Stomach smooth muscle (tissue), 2 donors: ENCODE results near the gene MYRF.
A peak's percentile ranks its signal among the peaks of the same experiment; 100 is the strongest.

ENCODE experiments used
- H3K27ac ChIP-seq: one replicate; pipeline ENCODE4 v1.7.0; 2013; ENCODE audit warnings: mild to moderate bottlenecking, low read length, inconsistent platforms
- H3K27me3 ChIP-seq, 2 donors: one replicate each; pipeline ENCODE4 v1.7.0; 2013; ENCODE audit warnings: low read length in 2 of 2; ENCODE audit not compliant: insufficient read depth in 2 of 2, control insufficient read depth in 1 of 2
- H3K36me3 ChIP-seq, 2 donors: one replicate each; pipeline ENCODE4 v1.7.0; 2013; ENCODE audit warnings: low read length in 2 of 2; ENCODE audit not compliant: control insufficient read depth in 2 of 2, insufficient read depth in 2 of 2
- H3K4me1 ChIP-seq: one replicate; pipeline ENCODE4 v1.7.0; 2013; ENCODE audit warnings: low read length; ENCODE audit not compliant: control insufficient read depth, insufficient read depth
- H3K4me3 ChIP-seq, 2 donors: one replicate each; pipeline ENCODE4 v1.7.0; 2013; ENCODE audit warnings: low read length in 2 of 2
- H3K9ac ChIP-seq, 2 donors: one replicate each; pipeline ENCODE4 v1.7.0; 2013; ENCODE audit warnings: low read length in 2 of 2, mild to moderate bottlenecking in 1 of 2
- H3K9me3 ChIP-seq, 2 donors: one replicate each; pipeline ENCODE4 v1.7.0; 2013; ENCODE audit warnings: low read length in 2 of 2; ENCODE audit not compliant: control insufficient read depth in 2 of 2
- donor health status: healthy.
- donor health status: Pancreatic carcinoma.

MYRF gene

DNA sequence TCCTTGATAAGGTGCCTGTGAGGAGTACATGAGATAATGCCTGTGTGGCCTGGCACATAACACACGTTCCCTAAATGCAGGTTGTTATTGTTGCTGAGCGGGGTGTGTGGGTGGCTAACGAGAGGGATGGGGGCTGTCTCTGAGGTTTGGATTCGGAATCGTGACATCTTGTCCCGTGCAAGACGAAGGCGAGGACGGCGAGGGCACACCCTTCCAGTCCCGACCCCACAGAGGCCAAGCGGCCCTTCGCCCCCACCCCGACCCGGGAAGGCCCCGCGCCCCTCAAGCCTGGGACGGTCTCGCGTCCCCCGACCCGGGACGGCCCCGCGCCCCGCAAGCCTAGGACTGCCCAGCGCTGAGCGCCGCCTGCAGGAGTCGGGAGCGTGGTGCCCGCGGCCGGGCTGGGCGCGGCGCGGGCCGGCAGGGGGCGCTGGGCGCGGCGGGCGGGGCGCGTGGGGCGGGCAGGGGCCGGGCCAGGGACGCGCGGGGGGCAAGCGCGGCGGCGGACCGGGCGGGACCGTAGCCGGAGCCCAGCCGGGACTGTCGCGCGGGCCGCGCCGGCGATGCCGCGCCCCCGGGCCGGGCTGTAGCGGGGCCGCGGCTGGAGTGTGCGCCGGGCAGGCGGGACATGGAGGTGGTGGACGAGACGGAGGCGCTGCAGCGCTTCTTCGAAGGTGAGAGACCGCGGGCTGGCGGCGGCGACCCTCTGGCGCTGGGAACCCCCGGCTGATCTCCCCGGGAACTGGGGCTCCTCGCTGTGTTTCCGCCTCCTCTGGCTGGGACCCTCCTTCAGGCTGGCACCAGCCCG is at the start of gene MYRF:
TSS of gene MYRF (plus strand) at position 520 of the 808 bp plus-strand sequence. CDS start at position 629, 109 bp downstream.
- peaks cover 10% of the 10 kb centered on the region for H3K4me1 ChIP-seq
- peak within 1 kb of the TSS in 1 of 2 donors; percentile 42 for H3K9ac ChIP-seq
- H3K9me3 ChIP-seq = no peaks in the 10 kb centered on the region
- peak within 1 kb of the TSS; percentile 43 to 59 for H3K4me3 ChIP-seq
- no peaks in the 10 kb centered on the region for H3K36me3 ChIP-seq
- H3K27ac ChIP-seq = no peak within 1 kb of the TSS
- H3K27me3 ChIP-seq = peaks cover 22 to 26% of the 10 kb centered on the region in 2 donors

DNA sequence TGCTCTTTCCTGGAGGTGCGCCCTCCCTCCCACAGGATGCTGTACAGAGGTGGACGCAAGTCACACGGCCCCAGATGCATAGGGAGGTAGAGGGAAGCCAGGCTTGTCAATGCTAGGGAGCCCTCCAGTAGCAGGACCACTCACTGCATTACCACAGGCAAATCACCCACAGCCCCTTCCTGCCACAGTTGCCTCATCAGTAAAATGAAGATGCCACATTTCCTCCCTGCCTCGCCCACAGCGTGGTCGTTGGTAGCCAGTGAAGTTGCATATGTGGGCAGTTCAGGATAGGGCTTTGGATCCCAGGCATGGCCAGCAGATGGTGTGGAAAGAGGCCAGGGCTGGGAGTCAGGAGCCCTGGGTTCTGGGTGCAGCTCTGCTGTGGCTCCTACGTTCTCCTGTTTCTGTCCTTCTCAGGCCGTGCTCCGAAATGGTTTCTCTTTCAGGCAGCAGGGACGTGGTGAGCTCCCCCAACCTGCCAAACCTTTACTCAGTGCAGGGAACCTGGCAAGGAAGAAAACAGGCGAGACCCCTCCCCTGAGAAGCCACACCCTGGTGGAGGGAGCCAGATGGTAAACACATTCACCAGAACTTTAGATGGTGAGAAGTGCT is 49.6 kb upstream of the MYRF start:
- Histone ChIP-seq H3K27ac (no peak overlapping the region), H3K9ac (no peak overlapping the region), H3K4me1 (peaks cover 32% of the 10 kb centered on the region), H3K9me3 (no peaks in the 10 kb centered on the region), H3K36me3 (no peaks in the 10 kb centered on the region), H3K27me3 (no peaks in the 10 kb centered on the region), H3K4me3 (no peak overlapping the region)

DNA sequence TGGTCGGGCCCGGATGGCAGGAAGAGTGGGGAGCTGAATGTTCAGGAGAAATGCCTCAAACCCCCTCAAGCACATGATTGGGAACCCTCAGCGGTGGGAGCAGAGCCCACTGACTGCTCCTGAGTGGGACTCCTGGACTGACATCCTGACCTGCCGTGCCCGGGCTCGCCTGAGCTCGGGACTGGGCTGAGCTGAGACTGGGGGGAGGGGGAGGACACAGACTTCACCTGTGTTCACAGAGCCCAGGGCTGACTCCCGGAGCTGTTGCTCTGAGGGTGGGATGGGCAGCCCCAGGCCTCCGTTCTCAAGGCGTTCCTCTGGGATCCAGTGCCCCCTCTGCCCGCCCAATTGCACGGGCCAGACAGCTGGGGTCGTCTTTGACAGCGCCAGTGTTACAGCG is 47.6 kb upstream of the MYRF start:
- Histone ChIP-seq H3K9me3 (no peaks in the 10 kb centered on the region), H3K4me1 (peaks cover 12% of the 10 kb centered on the region), H3K27ac (no peak overlapping the region), H3K27me3 (no peaks in the 10 kb centered on the region), H3K4me3 (no peak overlapping the region), H3K9ac (no peak overlapping the region), H3K36me3 (no peaks in the 10 kb centered on the region)

DNA sequence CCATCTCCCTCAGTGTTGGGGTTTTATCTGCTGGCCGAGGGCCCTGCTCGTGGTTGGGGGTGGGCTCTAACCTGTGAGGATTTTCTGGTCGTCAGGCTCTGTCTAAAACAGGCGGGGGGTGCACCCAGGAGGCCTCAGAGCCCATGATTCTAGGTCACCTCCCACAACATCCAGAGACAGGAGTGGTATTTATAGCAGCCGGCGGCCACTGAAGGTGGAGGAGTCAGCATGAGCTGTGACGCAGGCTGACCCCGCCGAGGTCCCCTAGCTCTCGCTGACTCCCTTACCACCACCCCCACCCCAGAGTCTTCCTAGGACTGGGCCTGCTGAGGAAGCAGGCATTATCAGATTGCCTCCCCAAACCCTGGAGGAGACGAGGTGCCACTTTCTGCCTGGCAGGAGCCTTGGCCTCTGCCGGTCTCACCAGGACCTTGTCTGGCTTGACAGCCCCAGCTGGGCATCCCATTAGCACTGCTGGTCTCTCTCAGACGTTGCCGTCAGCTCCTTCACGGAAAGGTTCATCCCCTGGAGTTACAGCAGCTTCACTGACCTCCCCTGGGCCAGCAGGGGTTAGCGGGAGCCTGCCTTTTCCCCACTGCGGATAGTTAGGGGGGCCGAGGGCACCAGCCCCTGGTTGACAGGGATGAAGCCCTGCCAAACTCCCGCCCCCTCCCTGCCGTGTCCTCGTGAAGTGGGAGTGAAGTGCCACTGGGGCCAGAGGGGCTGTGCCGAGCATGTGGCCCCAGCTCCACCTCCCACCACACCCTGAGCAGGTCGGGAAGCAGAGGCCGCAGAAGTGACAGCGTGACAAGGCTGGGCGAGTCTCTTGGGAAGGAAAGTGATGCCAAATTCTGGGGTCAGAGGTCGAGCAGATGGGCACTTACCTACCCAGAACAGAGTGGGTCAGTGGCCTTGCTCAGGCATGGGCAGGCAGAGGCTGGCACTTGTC is 45.7 kb upstream of the MYRF start:
- Histone ChIP-seq H3K4me1 (no peaks in the 10 kb centered on the region), H3K4me3 (no peak overlapping the region), H3K9ac (no peak overlapping the region), H3K36me3 (no peaks in the 10 kb centered on the region), H3K9me3 (no peaks in the 10 kb centered on the region), H3K27me3 (no peaks in the 10 kb centered on the region), H3K27ac (no peak overlapping the region)

DNA sequence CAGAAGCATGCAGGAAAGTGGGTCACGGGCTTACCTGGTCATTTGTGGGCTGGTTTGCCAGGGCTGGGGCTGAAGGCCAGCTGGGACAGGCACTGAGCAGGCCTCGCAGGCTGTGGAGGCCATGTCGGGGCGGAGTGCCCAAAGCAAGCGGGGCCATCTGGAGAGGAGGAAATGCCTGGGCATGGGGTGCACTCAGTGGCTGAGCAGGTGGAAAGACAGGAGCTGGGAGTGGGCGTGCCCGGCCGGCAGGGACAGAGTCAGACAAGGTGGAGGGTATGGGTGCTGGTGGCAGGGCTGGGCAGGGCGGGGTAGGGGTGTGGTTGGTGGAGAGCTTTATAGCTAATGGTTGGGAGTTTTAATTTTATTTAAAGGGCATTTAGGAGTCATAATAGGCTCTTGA is 44.9 kb upstream of the MYRF start:
- H3K27me3 ChIP-seq = no peaks in the 10 kb centered on the region
- H3K27ac ChIP-seq = no peak overlapping the region
- H3K4me1 ChIP-seq = no peaks in the 10 kb centered on the region
- H3K4me3 ChIP-seq = no peak overlapping the region
- H3K9ac ChIP-seq = no peak overlapping the region
- no peaks in the 10 kb centered on the region for H3K9me3 ChIP-seq
- no peaks in the 10 kb centered on the region for H3K36me3 ChIP-seq

DNA sequence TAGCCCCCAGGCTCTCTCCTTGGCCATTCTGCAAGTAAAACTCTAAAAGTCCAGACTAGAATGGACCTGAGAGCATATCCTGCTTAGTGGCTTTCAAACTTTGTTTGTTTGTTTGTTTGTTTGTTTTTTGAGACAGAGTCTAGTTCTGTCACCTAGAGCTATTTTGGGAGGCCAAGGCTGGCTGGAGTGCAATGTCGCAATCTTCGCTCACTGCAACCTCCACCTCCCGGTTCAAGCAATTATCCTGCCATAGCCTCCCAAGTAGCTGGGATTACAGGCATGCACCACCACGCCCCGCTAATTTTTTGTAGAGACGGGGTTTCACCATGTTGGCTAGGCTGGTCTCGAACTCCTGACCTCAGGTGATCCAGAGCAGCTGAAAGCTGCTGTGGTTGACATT is 43.3 kb upstream of the MYRF start:
- Histone ChIP-seq H3K9me3 (no peaks in the 10 kb centered on the region), H3K27me3 (no peaks in the 10 kb centered on the region), H3K4me3 (no peak overlapping the region), H3K27ac (no peak overlapping the region), H3K9ac (no peak overlapping the region), H3K36me3 (no peaks in the 10 kb centered on the region), H3K4me1 (no peaks in the 10 kb centered on the region)

DNA sequence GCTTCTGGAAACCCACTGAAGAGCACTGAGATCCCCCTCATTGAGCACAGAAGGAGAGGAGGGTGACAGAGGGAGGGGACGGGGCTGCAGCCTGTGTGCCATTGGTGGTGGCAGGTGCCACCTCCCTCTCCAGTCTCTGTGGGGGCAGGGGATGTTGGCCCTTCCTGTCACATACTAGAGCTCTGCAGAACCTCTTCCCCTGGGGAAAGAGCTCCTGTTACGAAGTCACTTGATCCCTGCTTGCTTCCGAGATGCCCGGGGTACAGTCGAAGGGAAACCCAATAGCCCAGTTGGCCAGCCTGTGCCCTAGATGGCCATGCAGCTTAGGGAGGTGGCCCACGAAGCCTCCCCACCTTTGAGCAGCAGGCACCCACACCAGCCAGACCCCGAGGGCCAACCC is 42.9 kb upstream of the MYRF start:
- Histone ChIP-seq H3K9ac (no peak overlapping the region), H3K9me3 (no peaks in the 10 kb centered on the region), H3K27me3 (no peaks in the 10 kb centered on the region), H3K36me3 (no peaks in the 10 kb centered on the region), H3K4me1 (no peaks in the 10 kb centered on the region), H3K27ac (no peak overlapping the region), H3K4me3 (no peak overlapping the region)

DNA sequence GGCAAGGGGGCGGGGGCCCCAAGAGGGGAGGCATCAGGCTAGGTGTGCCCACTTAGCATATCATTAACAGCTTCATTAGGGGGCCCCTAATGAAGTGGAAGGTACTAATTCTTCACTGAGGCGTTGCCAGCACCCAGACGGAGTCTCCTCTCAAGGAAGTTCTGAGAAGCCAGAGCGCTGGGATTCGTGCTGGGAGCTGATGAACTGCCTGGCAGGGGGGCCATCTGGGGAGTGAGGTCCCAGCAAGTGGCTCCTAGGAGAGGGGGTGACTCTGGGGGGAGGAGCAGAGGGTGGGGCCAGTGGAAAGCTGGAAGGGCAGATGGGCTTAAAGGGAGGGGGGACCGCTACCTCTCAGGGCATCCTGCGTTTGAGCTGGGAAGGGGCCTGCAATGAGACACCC is 42.4 kb upstream of the MYRF start:
- Histone ChIP-seq H3K9me3 (no peaks in the 10 kb centered on the region), H3K9ac (no peak overlapping the region), H3K4me1 (no peaks in the 10 kb centered on the region), H3K4me3 (no peak overlapping the region), H3K36me3 (no peaks in the 10 kb centered on the region), H3K27ac (no peak overlapping the region), H3K27me3 (no peaks in the 10 kb centered on the region)

DNA sequence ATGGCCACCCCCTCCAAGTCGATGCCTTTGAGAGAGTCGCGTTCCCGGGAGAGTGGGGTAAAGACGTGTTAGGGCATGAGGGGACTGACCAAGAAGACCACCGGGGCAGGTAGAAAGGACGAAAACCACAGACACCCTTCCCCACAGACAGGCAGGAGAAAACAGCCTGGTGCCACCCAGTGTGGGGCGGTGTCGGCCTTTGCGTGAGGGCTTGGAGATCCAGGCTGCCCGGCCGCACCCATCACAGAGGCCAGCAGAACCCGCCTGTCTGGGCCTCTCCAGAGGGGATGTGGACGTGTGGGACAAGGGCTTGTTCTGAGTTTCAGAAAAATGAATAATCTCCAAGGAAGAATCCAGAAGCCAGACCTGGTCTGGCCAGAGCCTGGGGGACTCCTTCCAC is 41.4 kb upstream of the MYRF start:
- Histone ChIP-seq H3K27me3 (no peaks in the 10 kb centered on the region), H3K9ac (no peak overlapping the region), H3K9me3 (no peaks in the 10 kb centered on the region), H3K4me3 (no peak overlapping the region), H3K36me3 (no peaks in the 10 kb centered on the region), H3K4me1 (peaks cover 5% of the 10 kb centered on the region), H3K27ac (no peak overlapping the region)

DNA sequence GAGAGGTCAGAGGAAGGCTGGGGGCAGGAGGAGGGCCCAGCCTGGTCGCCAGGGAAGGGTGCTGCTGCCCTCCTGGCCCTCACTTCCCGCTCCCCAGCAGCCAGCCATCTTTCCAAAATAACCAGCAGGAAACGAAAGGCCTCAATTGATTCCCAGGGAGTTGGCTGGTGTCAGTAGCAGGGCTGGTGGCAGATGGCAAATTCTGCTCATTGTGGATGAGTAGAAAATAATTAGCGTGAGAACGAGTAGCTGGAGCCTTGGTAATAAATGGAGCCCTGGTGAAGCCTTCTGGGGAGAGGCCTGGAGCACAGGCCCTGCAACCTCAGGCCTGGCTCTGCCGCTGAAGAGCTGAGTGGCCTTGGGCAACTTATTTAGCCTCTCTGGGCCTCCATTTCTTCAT is 40.9 kb upstream of the MYRF start:
- no peak overlapping the region for H3K4me3 ChIP-seq
- no peaks in the 10 kb centered on the region for H3K9me3 ChIP-seq
- H3K27me3 ChIP-seq = no peaks in the 10 kb centered on the region
- H3K27ac ChIP-seq = no peak overlapping the region
- no peaks in the 10 kb centered on the region for H3K36me3 ChIP-seq
- H3K4me1 ChIP-seq = peaks cover 8% of the 10 kb centered on the region
- H3K9ac ChIP-seq = no peak overlapping the region
